ENCODE measurements around the gene SIDT2.
"Not testable (repeated sequence)": the region's sequence is repeated elsewhere in the genome, so short reads cannot be mapped to it uniquely, and the experiment has no call there.

The SIDT2 gene

GRCh38 chr11:117205211-117205818 lies 26.8 kb downstream of the SIDT2 start:
- DNase-seq = no peak

DNA sequence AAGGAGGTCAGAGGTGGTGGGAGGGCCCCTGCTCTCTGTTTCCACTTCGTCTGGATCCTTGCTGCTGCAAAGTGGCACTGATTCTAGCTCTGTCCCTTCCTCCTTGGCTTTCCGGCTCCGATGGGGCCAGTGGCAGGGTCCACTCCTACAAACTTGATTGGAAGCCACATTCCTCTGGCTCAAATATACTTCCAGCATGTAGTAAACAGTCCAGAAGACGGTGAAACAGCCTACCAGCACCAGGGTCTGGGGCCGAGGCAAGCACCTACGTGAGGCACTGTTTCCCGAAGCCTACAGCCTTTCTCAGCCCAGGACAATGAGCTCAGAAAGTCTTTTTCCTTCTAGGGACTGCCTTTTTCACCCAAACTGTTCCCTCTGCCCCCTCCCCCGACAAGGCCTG lies 27.6 kb downstream of the SIDT2 start:
- DNase-seq = not testable (repeated sequence)

DNA sequence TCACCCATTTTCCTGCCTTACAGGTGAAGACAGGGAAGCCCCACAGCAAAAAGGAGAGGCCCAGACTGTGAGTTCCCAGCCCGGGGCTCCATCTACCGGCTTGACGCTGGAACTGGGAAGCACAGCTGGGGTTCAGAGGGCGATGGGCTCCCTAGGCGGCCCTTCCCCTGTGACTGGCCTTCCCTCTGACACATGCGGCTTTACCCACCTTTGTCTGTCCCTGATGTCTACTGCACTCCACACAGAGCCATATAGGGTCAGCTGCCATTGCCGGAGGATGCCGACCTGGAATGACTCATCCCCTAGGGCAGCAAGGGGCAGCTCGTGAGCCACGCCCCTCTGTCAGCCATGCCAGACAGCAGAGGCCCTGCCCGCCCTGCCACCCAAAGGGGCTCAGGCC lies 28.3 kb downstream of the SIDT2 start:
- not testable (repeated sequence) for DNase-seq

- DNase-seq = not testable (repeated sequence)
These were observed 28.9 kb downstream of the SIDT2 start for GRCh38 chr11:117207481-117207880.

- not testable (repeated sequence) for DNase-seq
These were observed 30.2 kb downstream of the SIDT2 start for GRCh38 chr11:117208710-117209109.

DNA sequence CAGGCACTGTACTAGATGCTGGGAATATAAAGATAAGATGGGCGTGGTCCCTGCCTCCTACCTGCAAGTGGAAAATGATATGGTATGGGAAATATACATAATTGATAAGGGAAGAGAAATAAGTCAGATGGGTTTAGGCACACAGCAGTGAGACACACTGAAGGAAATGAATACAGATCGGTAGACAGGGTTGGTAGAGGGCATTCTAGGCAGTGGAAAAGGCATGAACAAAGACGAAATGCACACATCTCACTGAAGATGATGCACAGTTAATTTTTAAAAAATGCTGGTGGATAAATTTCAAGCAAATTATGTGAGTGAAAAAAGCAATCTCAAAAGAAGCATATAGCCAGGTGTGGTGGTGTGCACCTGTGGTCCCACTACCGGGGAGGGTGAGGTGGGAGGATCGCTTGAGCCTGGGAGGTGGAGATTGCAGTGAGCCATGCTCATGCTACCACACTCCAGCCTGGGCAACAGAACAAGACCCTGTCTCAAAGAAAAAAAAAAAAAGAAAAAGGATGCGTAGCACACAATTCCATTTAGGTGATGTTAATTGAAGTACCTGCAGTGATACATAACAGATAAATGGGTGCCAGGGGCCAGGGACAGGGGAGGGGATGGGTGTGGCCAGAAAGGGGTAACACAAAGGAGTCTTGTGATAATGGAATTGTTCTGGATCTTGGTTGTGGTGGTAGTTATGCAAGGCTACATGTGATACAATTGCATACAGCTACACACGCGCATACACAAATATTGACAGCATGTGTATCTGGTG lies 31.0 kb downstream of the SIDT2 start:
- DNase-seq = not testable (repeated sequence)

DNA sequence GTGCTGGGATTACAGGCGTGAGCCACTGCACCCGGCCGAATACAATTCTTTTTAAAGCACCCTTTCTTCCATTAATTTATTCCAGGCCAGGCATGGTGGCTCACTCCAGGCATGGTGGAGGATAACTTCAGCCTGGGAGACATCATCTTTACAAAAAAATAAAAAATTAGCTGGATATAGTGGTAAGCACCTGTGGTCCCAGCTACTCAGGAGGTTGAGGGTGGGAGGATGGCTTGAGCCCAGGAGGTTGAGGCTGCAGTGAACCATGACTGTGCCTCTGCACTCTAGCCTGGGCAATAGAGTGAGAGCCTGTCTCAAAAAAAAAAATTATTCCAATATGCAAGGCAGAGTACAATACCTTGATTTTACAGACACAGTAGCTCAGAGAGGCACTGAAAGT lies 32.1 kb downstream of the SIDT2 start:
- no peak for DNase-seq

GRCh38 chr11:117212697-117213355 lies 34.3 kb downstream of the SIDT2 start:
- no peak for DNase-seq

- no peak for DNase-seq
These were observed 36.0 kb downstream of the SIDT2 start for GRCh38 chr11:117214404-117215110.

DNA sequence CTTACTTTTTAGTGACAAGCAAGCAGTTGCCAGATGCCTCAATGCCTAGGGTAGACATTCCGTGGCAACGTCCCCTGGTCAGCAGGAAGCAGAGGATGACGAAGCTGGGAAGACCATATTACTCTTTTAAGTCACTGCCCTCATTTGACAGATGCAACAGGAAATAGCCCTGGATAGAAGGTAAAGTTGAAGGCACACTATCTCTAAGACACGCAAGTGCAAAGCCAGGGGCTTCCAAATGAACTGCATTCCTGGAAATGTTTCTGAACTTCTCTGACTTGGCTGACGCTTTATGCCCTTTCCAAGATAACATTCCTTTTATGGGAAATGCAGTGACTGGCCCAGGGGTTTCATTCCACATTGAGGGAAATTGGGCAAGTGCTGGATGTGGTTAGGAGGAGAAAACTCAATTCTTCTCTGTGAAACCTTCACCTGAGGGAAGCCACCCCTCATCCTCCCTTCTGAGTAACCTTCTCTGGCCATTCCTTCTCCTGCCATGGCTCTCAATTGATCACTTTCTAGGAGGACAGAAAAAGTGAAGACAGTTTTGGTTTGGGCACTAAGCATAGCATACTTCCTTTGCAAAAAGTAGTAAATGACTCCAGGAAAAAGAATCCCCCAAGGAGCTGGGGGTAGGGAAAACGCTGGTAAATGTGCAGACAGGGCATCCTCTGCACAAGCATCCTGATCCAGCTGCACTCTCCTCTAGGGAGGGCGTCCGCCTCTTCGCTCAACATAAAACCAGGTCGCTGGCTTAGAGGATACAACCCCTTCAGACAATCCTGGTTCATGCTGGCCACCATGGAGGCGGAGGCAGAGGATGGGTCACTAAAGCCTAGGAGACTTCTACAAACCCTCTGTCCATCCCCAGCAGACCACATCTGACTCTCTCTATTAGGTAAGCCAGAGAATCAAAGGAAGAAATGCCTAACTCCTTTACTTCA lies 38.9 kb downstream of the SIDT2 start:
- DNase-seq = no peak

GRCh38 chr11:117218133-117218915 lies 39.8 kb downstream of the SIDT2 start:
- DNase-seq = no peak

DNA sequence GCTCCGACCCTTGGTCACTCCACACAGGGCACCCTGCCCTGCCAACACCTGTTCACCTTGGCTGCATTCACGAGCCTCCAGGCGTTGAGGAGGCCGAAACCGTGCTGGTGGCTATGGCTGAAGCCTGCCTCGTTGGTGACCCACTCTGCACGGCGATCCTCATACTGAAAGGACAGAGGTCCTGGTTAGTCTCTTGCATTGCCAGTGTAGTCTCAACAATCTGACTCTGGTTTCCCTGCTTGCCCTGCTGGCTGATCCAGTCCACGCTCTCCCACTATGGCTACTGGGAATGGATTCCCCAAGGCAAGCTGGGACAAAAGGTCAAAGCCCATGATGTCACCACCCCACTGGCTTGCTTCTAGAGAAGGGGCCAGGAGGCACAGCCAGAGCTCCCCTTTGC lies 40.5 kb downstream of the SIDT2 start:
- no peak for DNase-seq

GRCh38 chr11:117219455-117219854 lies 40.9 kb downstream of the SIDT2 start:
- DNase-seq = no peak

DNA sequence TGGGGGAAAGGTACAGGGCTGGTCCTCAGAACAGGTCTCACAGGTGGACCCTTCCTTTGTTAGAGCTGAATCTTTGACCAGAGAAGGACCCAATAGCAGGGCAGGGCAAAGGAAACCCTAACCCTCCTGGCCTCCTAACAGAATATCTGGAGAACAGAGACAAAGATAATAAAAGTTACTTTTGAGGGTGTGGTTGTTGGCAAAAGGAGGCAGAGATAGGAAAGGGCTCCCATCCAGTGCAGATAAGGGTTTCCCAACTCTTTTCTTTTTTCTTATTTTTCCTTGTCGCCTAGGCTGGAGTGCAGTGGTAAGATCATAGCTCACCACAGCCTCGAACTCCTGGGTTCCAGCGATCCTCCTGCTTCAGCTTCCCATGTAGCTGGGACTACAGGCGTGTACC lies 41.5 kb downstream of the SIDT2 start:
- DNase-seq = no peak

GRCh38 chr11:117220568-117220967 lies 42.0 kb downstream of the SIDT2 start:
- DNase-seq = no peak

DNA sequence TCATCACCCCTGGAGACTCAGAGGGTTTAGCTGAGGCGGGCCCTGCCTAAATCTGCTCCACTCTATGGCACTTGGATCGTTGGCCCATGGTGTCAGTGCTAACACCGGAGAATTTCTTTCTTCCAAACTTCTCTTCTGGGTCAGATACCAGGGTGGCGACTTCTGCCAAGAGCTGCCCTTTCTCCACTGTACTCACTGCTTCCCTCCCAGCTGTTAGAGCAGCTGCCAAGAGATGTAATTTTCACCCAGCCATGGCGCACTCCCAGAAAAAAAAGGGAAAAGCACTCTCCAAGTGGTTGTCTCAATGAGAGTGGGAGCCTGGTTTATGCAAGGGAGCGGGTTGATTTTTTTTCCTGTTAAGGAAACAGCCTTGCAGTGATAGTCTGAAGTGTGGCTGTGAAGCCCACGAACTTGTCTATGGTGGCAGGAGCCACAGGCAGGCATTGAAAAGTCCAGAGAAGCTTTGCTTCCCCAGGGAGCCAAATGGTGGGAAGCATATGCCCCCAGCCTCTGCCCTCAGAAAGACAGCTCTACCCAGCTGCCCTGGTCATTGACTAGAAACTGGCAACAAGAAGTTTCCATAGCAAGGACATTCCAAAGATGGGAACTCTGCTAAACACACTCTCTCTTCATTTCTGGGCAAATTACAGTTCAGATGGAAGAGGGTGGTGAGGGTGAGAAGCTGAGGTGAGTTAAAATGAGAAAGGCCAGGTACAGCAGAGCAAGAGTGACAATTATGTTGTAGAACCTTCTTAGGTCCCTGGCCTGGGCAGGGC lies 42.6 kb downstream of the SIDT2 start:
- no peak for DNase-seq

- no peak for DNase-seq
These were observed 43.4 kb downstream of the SIDT2 start for GRCh38 chr11:117221775-117222517.

GRCh38 chr11:117222991-117223740 lies 44.6 kb downstream of the SIDT2 start:
- no peak for DNase-seq
